Measurements from ENCODE around the gene TXNRD2.

- TF ChIP-seq POLR2A (IDR thresholded peaks at IDR 0.05): no peak
- no peak for TF ChIP-seq CTCF (IDR thresholded peaks at IDR 0.05)
- TF ChIP-seq POLR2AphosphoS5 (IDR thresholded peaks at IDR 0.05): peak; percentile 63 to 74 (median 66)
- no peak for TF ChIP-seq EP300 (IDR thresholded peaks at IDR 0.05)
These were observed 45.1 kb upstream of the TXNRD2 start for GRCh38 chr22:19986410-19987341.
